HuH-7.5 (cell line): Measurements from ENCODE around the gene PLXDC1.
"Not testable (repeated sequence)": the region's sequence is repeated elsewhere in the genome, so short reads cannot be mapped to it uniquely, and the experiment has no call there.

Experiments used
- DNase-seq: peaks from one replicate; pipeline ENCODE4 v3.0.0; 2011; ENCODE audit warnings: low spot score

The PLXDC1 gene

GRCh38 chr17:39125143-39125875, 26.1 kb downstream of the PLXDC1 start:
- no peak for DNase-seq

GRCh38 chr17:39123627-39124026, 27.8 kb downstream of the PLXDC1 start:
- no peak for DNase-seq

- DNase-seq, result no peak
Observed at GRCh38 chr17:39122991-39123390, 28.4 kb downstream of the PLXDC1 start.

- not testable (repeated sequence) for DNase-seq
Observed at GRCh38 chr17:39121919-39122318, 29.5 kb downstream of the PLXDC1 start.

GRCh38 chr17:39118674-39119419, 32.6 kb downstream of the PLXDC1 start:
- no peak for DNase-seq

- DNase-seq, result no peak
Observed at GRCh38 chr17:39116224-39116623, 35.2 kb downstream of the PLXDC1 start.

- DNase-seq, result no peak
Observed at GRCh38 chr17:39115135-39115534, 36.3 kb downstream of the PLXDC1 start.

- DNase-seq, result no peak
Observed at GRCh38 chr17:39114723-39115122, 36.7 kb downstream of the PLXDC1 start.

GRCh38 chr17:39113871-39114270, 37.6 kb downstream of the PLXDC1 start:
- DNase-seq, result no peak

- DNase-seq, result no peak
Observed at GRCh38 chr17:39110435-39111136, 40.9 kb downstream of the PLXDC1 start.

- DNase-seq, result no peak
Observed at GRCh38 chr17:39108461-39109375, 42.7 kb downstream of the PLXDC1 start.

GRCh38 chr17:39107973-39108372, 43.5 kb downstream of the PLXDC1 start:
- DNase-seq, result no peak

GRCh38 chr17:39107155-39107554, 44.3 kb downstream of the PLXDC1 start:
- DNase-seq, result no peak

- no peak for DNase-seq
Observed at GRCh38 chr17:39105705-39106104, 45.7 kb downstream of the PLXDC1 start.

GRCh38 chr17:39104657-39105056, 46.8 kb downstream of the PLXDC1 start:
- DNase-seq, result no peak

- DNase-seq, result peak; percentile 31
Observed at GRCh38 chr17:39104046-39104445, 47.4 kb downstream of the PLXDC1 start.

GRCh38 chr17:39101091-39101490, 50.3 kb downstream of the PLXDC1 start:
- no peak for DNase-seq

GRCh38 chr17:39100530-39100929, 50.9 kb downstream of the PLXDC1 start:
- DNase-seq, result no peak

GRCh38 chr17:39099663-39100286, 51.7 kb downstream of the PLXDC1 start:
- DNase-seq, result no peak

- DNase-seq, result no peak
Observed at GRCh38 chr17:39098588-39098987, 52.8 kb downstream of the PLXDC1 start.

- no peak for DNase-seq
Observed at GRCh38 chr17:39097537-39097936, 53.9 kb downstream of the PLXDC1 start.
